M059J (cell line): ENCODE data around the gene KCNA3. TPM values are rescaled to one million over a fixed set of nuclear protein-coding genes. Genes with fewer than 3 reads are reported as not detected.
"Not testable (repeated sequence)": the region's sequence is repeated elsewhere in the genome, so short reads cannot be mapped to it uniquely, and the experiment has no call there.

ENCODE experiments used
- DNase-seq: peaks from one replicate; pipeline ENCODE4 v3.0.0-alpha.2; 2012; ENCODE audit warnings: low read depth
- total RNA-seq: library from RNA; depleted of rRNA; stranded (reverse); fragments of >200 nt; shearing (Covaris generic); gene quantifications from 2 replicates; pipeline ENCODE4 v1.2.3, GENCODE V29; 2014

KCNA3 gene
- total RNA-seq, 1 experiment from 2014 or later, result not detected

DNA sequence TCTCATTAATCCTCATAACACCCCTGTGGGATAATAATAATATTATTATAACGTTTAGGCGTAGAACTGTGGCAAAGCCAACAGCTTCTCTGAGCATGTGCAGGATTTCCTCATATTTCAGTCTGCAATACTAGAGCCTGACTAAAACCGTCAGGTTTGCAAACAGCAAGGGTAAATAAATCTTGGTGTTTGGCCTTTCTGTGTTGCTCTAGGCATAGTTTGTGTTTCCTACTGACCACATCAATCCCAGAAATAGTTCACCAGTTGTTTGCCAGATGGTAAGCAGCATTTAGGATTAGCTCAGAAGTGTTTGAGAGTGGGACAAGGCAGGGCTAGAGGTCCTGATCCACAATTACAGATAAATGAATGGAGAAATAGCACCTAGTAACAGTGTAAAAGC lies 2.8 kb upstream of the KCNA3 start:
- peak; percentile 23 for DNase-seq

DNA sequence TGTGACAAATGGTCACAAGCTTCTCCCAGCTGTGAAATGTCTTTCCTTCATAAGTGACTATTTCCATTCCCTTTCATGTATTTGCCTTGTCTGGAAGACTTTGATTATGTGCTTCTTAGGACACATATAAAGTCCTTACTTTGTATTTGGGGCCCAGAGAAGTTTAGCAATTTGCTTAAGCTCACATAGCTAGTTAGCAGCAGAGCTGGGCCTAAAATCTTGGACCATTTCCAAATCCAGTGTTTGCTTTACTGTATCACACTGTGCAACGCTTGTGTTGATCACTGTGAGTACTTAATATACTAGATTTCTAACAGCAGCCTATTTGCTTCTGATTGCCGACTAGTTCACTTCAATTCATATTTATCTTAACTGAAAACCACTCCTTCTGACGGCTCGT lies 2.2 kb upstream of the KCNA3 start:
- no peak for DNase-seq

DNA sequence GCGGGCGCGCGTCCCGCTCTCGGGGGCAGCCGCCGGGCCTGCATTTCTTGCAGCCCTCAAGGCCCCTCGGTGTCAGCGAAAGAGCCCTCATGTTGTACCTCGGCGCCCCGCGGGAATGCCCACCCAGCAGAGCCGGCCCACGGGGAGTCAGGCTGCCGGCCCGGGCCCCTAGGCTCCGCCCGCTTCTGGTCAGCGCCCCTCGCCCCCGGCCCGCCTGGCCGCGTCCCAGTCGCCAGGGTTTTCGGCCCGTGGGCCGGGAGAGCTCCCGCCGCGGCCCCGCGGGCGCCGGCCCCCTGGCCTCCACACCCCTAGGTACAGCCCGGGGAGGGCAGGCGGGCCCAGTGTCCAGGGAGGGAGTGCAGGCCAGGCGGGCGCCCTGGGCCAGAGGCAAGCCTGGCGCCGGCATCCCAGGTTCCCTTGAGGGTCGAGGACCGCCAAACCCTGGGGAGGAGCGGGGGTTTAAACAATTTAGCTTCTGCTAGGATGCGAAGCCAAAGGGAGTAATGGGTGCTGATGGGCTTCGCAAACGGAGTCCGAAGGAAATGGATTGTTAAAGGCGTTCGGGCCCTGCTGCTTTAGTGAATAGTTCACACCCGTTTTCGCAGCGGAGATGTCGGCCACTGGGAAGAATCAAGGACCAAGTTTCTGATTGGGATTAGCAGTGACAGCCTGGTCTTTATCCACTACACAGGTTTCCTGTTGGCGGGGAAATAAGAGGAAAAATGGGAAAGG lies 486 bp upstream of the KCNA3 start:
- no peak for DNase-seq

DNA sequence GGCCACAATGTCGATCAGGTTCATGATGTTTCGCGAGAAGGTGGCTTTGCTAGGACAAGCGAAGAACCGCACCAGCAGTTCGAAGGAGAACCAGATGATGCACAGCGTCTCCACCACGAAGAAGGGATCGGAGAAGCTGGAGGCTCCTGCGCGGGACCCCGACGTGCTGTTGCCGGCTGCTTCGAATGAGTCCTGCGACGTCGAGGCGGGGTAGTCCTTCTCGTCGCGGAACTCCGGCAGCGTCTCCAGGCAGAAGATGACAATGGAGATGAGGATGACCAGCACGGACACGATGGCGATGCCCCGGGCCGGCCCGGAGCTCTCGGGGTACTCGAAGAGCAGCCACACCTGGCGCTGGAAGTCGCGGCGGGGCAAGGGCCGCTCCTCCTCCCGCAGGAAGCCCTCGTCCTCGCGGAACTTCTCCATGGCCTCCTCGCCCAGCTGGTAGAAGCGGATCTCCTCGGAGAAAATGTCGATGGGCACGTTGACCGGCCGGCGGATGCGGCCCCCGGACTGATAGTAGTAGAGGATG lies 869 bp downstream of the KCNA3 start:
- no peak for DNase-seq

DNA sequence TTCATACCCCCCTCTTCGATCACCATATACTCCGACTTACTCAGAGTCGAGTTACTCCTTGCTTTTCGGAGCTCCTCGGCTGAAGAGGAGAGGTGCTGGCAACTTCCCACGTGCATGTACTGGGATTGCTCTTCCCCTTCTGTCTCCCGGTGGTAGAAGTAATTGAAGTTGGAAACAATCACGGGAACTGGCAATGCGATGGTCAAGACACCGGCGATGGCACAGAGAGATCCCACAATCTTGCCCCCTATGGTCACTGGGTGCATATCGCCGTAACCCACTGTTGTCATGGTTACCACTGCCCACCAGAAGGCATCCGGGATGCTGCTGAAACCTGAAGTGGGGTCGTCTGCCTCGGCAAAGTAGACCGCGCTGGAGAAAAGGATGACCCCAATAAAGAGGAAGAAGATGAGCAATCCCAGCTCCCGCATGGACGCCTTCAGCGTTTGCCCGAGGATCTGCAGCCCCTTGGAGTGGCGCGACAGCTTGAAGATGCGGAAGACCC lies 1.5 kb downstream of the KCNA3 start:
- no peak for DNase-seq

DNA sequence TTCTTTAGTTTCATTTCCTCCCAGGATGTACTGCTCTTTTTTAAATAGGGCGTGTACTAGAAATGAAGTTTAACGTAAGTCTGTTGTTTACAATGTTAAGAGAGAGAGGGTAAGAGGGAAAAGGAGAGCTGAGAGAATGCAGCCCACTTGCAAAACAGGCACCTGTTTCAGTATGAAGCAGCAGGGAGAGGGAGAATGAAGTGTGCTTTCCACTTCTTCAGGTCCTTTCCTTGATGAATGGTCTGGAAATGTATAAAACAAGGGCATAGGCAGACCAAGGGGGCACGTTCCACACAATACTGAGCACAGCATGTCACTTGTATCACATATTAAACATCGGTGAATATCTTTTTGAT lies 2.0 kb downstream of the KCNA3 start:
- DNase-seq, result no peak

DNA sequence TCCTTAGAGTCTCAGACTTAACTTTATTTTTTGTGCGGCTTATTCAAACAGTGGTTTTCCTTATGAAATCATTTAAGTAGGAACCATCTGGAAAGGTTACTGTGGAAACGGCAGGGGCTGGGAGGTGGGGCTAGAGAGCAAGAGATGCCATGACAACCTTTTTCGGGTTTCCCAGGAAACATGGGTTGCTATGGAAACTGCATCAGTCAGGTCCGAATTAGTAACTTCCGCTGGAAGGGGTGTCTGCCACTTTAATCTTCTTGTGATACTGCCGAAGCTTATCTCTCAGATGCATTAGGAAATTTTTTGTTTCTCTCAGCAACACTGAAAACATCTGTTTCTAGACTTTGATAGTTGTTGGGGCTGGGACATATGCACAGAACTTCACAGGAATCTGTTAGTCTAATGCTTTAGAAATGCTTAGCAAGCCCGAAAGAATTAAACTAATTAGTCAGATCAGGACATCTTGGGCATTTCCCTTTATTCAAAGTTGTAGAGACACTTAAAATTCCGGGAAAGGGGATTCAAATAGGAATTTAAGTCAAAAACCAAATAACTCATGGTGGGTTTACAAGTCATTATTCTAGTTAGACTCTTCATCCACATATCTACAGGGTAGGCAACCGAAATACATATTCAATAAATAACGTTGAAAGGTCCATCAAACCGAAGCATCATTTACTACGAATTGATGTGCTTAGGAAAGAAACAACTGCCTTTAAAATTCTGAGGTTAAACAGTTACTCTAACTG lies 2.6 kb downstream of the KCNA3 start:
- peak; percentile 15 for DNase-seq

DNA sequence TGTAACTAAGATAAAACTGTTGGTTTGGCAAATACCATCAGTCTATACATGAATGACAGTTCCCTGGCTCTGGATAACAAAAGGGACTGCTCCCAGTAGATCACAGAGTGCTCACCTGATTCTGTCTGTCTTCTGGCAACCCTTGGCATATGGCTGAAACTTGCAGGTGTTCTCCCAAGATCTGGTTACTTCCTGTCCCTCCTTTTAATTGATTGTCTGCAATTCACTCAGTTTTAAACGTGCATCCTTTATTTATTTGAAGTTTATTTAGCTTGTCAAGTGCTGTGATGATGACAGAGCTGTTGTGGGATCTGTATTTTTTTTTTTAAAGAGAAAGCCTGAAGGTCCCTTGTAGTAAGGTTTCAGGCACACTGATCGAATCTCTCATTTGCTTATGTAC lies 3.4 kb downstream of the KCNA3 start:
- DNase-seq, result no peak

DNA sequence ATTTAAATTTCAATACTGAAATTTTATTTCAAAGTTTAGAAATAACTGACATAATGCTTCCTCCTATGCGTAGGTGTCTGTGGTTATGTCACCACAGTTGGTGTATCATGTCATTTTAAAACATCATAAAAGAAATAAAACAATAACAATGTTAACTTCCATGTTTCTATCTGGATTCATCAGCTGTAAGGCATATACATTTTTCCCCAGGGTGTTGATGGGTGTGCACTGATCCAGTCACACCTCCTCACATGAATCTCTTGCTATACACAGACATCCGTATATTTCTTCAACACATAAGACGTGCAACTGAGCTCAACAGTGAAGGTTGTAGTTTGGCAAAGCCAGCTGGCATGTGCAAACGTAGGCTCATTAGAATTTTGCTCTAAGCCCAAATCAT lies 6.2 kb downstream of the KCNA3 start:
- no peak for DNase-seq

DNA sequence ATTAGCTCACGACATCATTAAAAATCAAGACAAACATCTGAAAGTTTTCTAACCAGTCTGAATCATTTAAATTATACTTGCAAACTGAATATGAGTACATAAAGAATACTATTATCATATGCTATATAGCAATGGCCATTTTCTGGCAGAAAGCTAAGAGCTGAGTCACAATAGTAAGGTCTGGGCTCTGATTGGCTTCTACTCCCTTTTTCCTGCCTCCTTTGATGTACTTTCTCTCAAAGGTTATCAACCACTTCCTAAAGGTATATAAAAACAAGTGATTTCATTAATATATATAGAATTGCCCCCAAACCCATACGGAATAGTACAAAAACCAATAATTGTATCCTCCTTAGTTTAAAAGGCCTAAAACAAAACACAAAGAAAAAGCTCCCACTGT lies 7.0 kb downstream of the KCNA3 start:
- no peak for DNase-seq

DNA sequence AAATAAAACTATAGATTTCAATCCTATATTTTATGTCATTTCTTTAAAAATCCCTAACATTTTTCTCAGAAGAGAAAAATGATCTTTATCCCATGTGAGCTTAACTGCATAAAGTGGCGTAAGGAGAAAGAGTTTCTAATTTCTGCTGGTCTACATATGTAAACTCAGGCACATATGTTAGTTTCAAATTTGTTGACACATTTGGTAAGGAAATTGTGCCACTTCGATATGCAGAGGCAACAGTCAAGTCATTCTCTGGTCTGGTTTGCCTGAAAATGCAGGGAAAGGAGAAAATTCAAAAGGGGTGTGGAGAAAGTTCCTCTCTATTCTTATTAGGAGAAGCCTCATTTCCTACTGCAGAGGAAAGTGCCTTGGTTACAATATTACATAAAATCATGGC lies 11.5 kb downstream of the KCNA3 start:
- DNase-seq, result no peak

DNA sequence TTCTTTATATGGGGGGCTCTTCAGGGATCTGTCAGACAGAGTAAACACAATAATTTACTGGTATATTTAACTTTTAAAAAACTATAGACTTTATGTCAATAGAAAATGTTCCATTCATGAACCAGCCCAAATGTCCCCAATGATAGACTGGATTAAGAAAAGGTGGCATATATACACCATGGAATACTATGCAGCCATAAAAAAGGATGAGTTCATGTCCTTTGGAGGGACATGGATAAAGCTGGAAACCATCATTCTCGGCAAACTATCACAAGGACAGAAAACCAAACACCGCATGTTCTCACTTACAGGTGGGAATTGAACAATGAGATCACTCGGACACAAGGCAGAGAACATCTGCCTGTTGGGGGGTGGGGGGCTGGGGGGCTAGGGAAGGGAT lies 15.2 kb downstream of the KCNA3 start:
- DNase-seq, result not testable (repeated sequence)

DNA sequence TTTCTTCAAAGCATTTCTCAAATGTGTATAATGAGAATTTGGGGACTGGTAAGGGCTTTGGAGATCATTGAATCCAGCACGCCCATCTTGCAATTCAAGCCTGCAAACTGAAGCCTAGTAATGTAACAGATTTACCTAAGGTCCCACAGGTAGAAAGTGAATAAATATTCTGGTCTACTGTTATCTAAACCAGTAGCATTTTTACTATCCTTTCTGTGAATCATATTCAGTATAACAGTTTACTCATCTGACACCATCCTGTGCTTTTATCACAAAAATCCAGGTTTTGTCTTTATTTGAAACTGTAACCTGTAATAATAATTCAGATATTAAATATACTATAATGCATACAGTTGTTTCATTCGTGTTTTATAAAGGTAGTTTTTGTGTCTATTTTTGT lies 17.4 kb downstream of the KCNA3 start:
- no peak for DNase-seq

DNA sequence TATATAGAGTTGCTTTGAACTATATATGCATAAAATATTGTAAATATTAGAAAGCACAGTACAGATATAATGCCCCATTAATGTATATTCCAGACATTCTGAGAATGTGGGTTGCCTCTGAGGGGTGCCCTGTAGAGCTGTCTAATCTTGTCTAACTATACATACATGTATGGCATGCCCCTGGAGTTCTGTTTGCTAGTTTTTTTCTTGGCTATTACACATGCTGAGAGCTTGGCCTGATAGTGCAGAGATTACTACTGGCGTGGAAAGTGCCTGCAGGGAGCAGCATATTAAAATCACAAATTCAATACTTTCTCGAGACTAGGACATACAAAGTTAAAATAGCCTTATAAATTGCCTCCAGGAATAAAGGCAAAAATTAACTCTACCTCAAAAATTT lies 24.1 kb downstream of the KCNA3 start:
- no peak for DNase-seq

DNA sequence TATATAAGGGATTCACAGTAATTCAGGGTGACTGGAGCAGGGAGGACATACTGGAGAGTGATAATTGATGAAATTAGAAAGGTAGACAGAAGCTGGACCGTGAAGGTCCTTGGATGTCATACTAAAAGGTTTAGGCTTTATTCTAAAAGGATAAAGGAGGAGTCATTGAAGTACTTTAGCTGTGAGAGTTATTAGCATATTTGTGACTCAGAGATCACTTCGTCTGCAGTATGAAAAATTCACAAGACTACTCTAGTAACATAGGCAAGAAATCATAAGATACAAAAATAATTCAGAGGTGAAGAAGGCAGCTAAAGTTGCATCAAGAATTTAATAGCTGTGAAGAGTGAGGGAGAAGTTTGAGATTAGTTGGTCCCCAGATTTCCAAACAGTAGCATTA lies 26.3 kb downstream of the KCNA3 start:
- DNase-seq, result no peak

DNA sequence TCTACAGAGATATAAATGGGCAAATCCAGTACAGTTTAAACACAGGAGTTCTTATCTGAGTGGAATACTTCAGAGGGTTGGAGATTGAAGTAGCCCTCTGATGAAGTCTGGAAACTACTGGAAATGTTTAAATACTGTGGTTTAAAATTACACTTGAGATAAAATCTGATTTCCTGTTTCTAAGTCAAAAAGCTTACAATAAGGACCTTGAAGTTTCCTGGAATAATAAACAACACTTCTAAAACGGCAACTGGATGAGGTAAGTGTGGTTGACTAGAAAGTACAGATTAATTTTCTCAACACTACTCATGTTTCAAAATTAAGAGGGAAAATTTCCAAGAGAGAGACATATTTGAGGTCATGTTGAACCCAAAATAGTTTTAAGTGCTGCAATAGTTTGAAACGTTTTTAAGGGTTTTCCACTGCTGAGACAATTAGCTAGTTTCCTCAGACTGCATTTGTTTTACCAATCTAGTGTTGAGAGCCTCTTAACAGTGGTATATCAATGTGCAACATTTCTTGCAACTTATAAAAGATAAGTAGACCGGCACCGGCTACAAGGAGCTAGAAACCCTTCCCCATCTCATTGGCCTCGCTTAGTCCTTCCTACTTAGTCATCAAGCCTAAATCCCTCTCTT lies 27.4 kb downstream of the KCNA3 start:
- DNase-seq, result peak; percentile 83

DNA sequence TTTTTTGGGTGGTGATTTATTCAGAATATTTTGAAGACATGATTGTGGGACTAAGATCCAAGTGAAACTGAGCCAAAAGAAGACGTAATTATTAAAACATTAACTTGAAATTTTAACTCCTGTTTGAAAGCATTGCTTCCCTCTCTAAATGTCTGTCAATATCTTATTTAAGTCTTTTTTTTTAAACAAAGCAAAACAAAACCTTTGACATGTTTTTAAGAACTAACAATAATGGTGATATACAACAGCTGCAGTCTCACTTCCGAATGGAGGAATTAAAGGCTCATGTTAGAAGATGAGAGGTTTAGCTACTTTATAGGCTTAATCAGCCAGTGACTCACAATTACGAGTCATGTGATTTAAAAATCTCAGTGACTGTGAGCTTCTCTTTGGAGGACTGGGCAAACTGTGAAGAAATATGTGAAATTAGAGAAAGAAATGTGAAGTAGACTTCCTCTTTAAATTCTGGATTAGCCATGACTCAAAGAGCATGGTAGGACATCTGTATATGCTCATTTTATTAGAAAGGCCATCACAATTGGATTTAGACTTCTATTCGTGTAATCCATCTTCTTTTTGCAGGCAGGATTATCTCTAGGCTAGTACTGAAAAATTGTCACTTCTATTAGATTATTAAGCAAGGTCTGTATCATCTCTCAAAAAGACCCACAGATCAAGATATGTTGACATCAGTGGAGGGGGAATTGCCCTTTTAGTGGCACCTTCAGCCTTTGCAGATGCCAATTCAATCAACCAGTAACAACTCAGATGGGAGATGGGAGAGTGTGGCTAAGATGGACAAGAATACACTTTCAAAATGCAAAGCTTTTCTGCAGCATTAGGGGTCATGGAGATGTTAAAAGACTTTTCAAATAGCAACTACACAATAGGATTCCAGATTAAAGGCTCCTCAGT lies 28.7 kb downstream of the KCNA3 start:
- peak; percentile 85 for DNase-seq

DNA sequence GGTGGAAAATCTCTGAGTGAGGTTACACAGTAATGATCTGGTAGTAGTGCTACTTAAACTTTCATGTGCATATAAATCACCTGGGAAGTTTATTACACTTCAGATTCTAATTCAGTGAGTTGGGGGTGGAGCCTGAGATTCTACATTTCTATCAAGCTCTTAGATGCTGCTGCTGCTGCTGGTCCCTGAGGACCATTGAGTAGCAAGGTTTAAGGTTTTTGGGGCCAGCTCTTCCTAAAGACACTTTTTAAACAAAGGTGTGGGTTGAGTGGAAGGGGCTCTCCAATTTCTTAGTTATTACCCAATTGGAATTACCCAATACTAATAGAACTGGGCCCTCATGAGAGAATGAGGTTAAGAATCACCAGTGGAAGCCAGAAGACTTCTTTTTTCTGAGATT lies 29.5 kb downstream of the KCNA3 start:
- no peak for DNase-seq

DNA sequence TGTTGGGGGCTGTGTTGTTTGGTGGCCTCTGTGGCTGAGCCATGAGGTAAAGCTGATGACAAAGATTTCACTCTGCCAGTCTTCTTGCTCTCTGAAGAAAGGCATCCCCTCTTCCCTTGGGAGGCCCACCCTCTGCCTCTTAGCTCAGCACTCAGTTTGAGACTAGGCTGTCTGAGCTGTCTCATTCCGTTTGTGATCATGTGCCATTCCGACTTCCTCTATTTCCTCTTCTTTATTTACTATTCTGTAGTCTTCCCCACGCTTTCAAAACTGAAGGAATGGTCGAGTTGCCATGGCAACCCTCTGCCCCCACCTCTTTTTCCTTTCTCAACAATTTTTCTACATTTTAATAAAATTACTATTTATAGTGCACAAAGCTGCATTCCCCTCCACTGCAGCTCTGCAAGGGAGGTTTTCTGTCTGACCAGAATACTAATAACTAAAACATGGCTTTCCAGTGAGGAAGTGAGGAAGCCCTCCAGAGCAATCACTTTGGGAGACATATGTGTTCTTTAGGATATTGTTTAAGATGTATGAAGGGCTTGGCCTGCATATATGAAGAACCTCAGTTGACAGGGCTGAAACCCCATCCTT lies 30.8 kb downstream of the KCNA3 start:
- no peak for DNase-seq

DNA sequence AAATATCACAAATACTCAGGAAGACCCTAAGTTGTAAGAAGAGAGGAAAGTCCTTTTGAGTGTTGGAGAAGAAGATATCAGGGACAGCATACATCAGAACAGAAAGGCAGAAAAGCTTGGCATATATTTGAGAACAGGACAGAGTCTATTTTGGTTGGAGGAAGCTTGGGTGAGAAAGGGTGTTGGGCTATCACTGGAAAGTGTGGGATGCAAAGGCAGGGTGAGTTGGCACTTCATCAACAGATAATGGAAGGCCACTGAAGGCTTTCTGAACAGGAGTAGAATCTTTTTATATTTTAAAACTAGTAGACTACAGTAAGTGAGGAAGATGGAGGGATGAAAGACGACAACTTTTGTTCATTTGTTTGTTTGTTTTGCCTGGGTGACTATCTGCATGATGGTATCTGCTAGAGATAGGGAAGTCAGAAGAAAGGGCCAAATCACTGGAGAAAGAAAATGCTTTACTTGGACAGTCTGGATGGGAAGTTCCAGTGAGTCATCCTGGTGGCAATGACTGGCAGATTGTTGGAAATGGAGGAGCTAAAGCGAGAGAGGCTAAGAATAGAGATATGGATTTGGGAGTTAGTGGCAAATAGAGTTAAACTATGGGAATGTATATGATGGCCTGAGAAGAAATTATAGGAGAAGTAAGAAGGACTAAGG lies 34.9 kb downstream of the KCNA3 start:
- peak; percentile 70 for DNase-seq

DNA sequence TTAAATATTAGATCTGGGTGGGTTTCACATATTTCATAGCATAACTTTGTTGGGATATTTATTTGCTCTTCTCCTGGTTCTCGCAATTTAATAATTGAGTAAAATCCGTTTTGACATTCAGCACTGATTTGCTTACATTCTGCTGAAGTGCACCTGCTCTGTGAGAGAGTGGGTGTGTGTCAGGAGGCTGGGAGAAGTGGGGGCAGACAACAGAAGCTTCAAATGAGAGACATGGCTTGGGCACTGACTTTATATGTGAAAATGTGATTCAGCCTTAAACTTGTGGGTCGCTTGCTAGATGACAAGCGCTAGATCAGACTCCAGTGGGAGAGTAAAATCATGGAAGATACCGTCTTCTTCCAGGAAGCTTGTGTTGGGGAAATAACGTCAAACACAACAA lies 36.2 kb downstream of the KCNA3 start:
- no peak for DNase-seq
